HFFc6 (cell line): ENCODE results near the gene RGS14. TPM values are rescaled to one million over a fixed set of nuclear protein-coding genes. Genes with fewer than 3 reads are reported as not detected.

Source experiments
- DNase-seq: peaks from one replicate; pipeline ENCODE4 v3.0.0-alpha.2; 2018
- H3K27ac Mint-ChIP-seq: 2 replicates; pipeline ENCODE4 v1.8.0; 2020; ENCODE audit warnings: mild to moderate bottlenecking, mixed read lengths
- H3K27me3 Mint-ChIP-seq: 2 replicates; pipeline ENCODE4 v1.8.0; 2021; ENCODE audit warnings: mild to moderate bottlenecking, moderate library complexity, mixed read lengths; ENCODE audit not compliant: insufficient read depth
- H3K36me3 Mint-ChIP-seq: 2 replicates; pipeline ENCODE4 v1.8.0; 2021; ENCODE audit warnings: low read depth, mixed read lengths
- H3K4me1 Mint-ChIP-seq: 2 replicates; pipeline ENCODE4 v1.8.0; 2020; ENCODE audit warnings: low read depth, mixed read lengths
- H3K4me3 Mint-ChIP-seq: 2 replicates; pipeline ENCODE4 v1.8.0; 2020; ENCODE audit warnings: mild to moderate bottlenecking, moderate library complexity, mixed read lengths
- H3K9me3 Mint-ChIP-seq: 2 replicates; pipeline ENCODE4 v1.8.0; 2020; ENCODE audit warnings: mild to moderate bottlenecking, mixed read lengths
- CTCF ChIP-seq: fragments of 200-600 bp; sonication (generic); IDR thresholded peaks from 2 replicates; pipeline ENCODE4 v1.5.0; 2021; ENCODE audit warnings: antibody characterized with exemption, mild to moderate bottlenecking
- total RNA-seq, 6 experiments: library from RNA; stranded (reverse); fragmentation: NEBNext Ultra II Directional; extraction: Animal tissue kit (Norgen Biotek cat#: 25700); gene quantifications; 2 replicates in 1 of 6; 3 replicates in 5 of 6; pipeline ENCODE4 v1.2.3, GENCODE V29; 2021

RGS14 gene
- total RNA-seq, 6 experiments from 2014 or later = 1.0 to 2.2 (median 1.2) TPM

GRCh38 chr5:177362610-177363507 is 5.1 kb downstream of the RGS14 start:
- Mint-ChIP-seq H3K4me1 (peaks cover 17% of the 10 kb centered on the region), H3K9me3 (no peaks in the 10 kb centered on the region), H3K27ac (no peak overlapping the region), H3K27me3 (peaks cover 17% of the 10 kb centered on the region), H3K36me3 (no peaks in the 10 kb centered on the region), H3K4me3 (peak overlapping the region; percentile 74)
- DNase-seq = no peak
- TF ChIP-seq CTCF = no peak

DNA sequence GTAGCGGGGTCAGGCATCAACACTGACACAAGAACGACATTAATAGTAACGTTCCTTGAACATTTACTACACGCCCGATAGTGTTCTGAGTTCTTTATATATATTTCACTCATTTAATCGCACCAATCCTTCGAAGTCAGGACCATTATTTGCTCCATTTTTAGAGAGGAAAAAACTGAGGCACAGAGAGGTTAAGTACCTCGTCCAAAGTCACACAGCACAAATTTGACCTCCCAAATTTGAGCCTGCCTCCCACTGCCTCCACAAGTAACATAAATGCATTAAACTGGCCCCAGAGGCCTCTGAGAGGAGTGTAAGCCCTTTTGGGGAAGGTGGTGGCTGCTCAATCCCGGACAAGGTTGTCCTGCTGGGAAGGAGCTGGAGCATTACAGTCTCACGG is 5.8 kb downstream of the RGS14 start:
- Mint-ChIP-seq H3K27ac (no peak overlapping the region), H3K4me3 (peak overlapping the region; percentile 74), H3K9me3 (no peaks in the 10 kb centered on the region), H3K27me3 (peaks cover 20% of the 10 kb centered on the region), H3K36me3 (no peaks in the 10 kb centered on the region), H3K4me1 (peaks cover 22% of the 10 kb centered on the region)
- TF ChIP-seq CTCF = no peak
- no peak for DNase-seq

DNA sequence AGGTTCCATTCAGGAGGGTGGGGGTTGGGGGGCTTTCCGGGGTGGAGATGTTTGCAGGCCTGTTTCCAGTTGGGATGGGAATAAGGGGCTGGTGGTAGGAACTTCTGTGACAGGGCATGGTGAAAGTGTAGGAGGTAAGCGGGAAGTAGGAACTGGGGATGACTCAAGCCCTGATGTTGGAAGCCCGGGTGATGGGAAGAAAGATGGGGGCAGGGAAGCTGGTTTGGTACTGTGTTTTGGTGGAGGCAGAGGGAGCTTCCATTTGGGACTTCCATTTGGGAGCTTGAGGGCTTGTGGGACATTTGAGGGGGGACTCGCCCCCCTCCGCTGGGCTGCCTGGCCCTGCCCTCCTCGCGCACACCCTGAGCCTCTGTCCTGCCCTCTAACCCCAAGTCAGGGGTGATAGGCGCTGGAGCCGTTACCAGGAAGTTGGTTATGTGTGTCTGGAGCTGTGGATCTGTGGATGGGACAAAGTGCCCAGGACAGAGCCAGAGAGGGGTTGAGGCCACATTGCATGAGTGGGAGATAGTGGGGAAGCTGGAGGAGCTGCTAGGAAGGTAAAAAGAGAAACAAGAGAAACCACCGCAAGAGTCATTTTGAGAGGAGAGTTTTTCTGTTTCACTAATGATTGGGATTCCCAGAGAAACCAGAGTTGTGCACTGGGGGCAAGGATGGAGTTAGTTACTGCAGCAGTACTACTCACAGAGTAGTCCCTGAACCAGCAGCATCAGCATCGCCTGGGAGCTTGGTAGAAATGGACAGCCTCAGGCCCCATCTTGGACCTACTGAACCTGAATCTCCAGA is 6.6 kb downstream of the RGS14 start:
- Mint-ChIP-seq H3K9me3 (no peaks in the 10 kb centered on the region), H3K4me1 (peaks cover 28% of the 10 kb centered on the region), H3K4me3 (no peak overlapping the region; the same call in 1 of the 2 replicates), H3K36me3 (no peaks in the 10 kb centered on the region; the same call in 1 of the 2 replicates), H3K27ac (0 out of 2 replicates have a peak overlapping the region, but pooled peaks have one; percentile 11), H3K27me3 (peaks cover 21% of the 10 kb centered on the region)
- TF ChIP-seq CTCF = no peak
- no peak for DNase-seq

DNA sequence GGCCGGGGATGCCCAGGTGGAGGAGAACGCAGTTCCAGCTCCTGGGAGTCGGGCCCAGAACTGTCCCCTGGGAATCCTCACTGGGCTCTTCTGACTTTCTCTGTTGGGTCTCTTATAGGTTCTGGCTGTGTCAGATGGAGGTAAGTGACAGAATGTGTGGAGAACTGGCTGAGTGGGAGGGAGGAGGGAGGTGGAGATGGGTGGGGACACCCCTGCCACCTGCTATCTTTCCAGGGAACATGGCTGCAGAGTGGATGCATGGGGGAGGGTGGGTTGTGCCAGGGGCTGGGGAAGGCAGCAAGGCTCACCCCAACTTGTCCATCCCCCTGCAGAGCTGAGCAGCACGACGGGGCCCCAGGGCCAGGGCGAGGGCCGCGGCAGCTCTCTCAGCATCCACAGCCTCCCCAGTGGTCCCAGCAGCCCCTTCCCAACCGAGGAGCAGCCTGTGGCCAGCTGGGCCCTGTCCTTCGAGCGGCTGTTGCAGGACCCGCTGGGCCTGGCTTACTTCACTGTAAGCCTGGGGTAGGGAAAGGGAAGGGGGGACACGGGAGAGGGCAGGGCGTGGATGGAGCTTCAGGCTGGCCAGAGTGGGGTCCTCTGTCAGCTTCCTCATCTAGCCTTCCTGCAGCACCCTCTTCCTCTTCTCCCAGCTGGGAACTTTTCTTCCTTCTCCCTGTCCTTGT is 8.3 kb downstream of the RGS14 start:
- Mint-ChIP-seq H3K4me3 (peak overlapping the region; percentile 86), H3K27ac (peak overlapping the region; percentile 89)

More for the DNA sequence above, 8.3 kb downstream of the RGS14 start:
- Mint-ChIP-seq H3K4me1 (peaks cover 28% of the 10 kb centered on the region), H3K36me3 (no peaks in the 10 kb centered on the region; the same call in 1 of the 2 replicates), H3K27me3 (peaks cover 9% of the 10 kb centered on the region), H3K9me3 (no peaks in the 10 kb centered on the region)
- no peak for TF ChIP-seq CTCF
- DNase-seq = no peak
